Stomach (tissue), 9 donors: ENCODE results near the gene SLIT1. TPM values are rescaled to one million over a fixed set of nuclear protein-coding genes. Genes with fewer than 3 reads are reported as not detected.

Source experiments
- DNase-seq, 2 donors: peaks; one replicate each; pipeline versions ENCODE4 v3.0.0 to v3.0.0-alpha.2; 2013 to 2019
- H3K27ac ChIP-seq, 5 donors: fragments of 200-600 bp in 4 of 5; sonication (generic) in 4 of 5; one replicate each; pipeline ENCODE4 v1.5.1; 2013 to 2019; ENCODE audit warnings: mild to moderate bottlenecking in 1 of 5, moderate library complexity in 1 of 5
- H3K27me3 ChIP-seq, 3 donors: fragments of 200-600 bp; sonication (generic); one replicate each; pipeline ENCODE4 v1.5.1; 2017 to 2019; ENCODE audit warnings: mixed run types in 1 of 3
- H3K36me3 ChIP-seq, 4 donors: fragments of 200-600 bp; sonication (generic); 1 replicate in 3 of 4; 2 replicates in 1 of 4; pipeline ENCODE4 v1.5.1; 2016 to 2019
- H3K4me1 ChIP-seq, 4 donors: fragments of 200-600 bp; sonication (generic); one replicate each; pipeline ENCODE4 v1.5.1; 2016 to 2019
- H3K4me3 ChIP-seq, 4 donors: fragments of 200-600 bp; sonication (generic) in 3 of 4; one replicate each; pipeline ENCODE4 v1.5.1; 2016 to 2019; ENCODE audit warnings: mild to moderate bottlenecking in 1 of 4
- H3K9me3 ChIP-seq, 4 donors: fragments of 200-600 bp; sonication (generic); one replicate each; pipeline ENCODE4 v1.5.1; 2016 to 2019
- CTCF ChIP-seq, 7 experiments: fragments of 450-650 bp in 4 of 7; fragments of 200-600 bp in 3 of 7; sonication (generic) in 3 of 7; IDR thresholded peaks; one replicate each; pipeline ENCODE4 v1.5.1; 2016 to 2019; ENCODE audit warnings: antibody characterized with exemption in 7 of 7, control low read depth in 2 of 7, mild to moderate bottlenecking in 1 of 7
- EP300 ChIP-seq: sonication (generic); formaldehyde crosslinking; IDR thresholded peaks from one replicate; pipeline ENCODE4 v1.6.1; 2017; ENCODE audit warnings: antibody characterized with exemption
- POLR2A ChIP-seq, 4 donors: fragments of 450-650 bp; IDR thresholded peaks; one replicate each; pipeline ENCODE4 v1.6.1; 2016; ENCODE audit warnings: antibody characterized with exemption in 4 of 4, control low read depth in 2 of 4, mild to moderate bottlenecking in 1 of 4, moderate library complexity in 1 of 4
- POLR2AphosphoS5 ChIP-seq, 3 donors: sonication (generic); formaldehyde crosslinking; IDR thresholded peaks; one replicate each; pipeline ENCODE4 v1.6.1; 2016; ENCODE audit warnings: antibody characterized with exemption in 3 of 3
- WGBS, 5 donors: extraction: QIAGEN DNeasy Blood & Tissue Kit in 3 of 5; methylation state at CpG; one replicate each; pipeline versions ENCODE4 v1.1.5 to v1.1.7; 2013 to 2018; 5-methylcytosine and 5-hydroxymethylcytosine counted together
- intact Hi-C: fragments of 100-400 bp; cut with DNase I; formaldehyde crosslinking; loops from one replicate; pipeline ENCODE4 v1.15.1; 2023; ENCODE audit warnings: low total_unique reads
- polyA plus RNA-seq, 3 donors: library from polyadenylated mRNA; stranded (reverse); fragments of 200-250 nt; gene quantifications; one replicate each; pipeline ENCODE4 v1.2.3, GENCODE V29; 2013
- total RNA-seq, 5 donors: library from RNA; depleted of rRNA; stranded (reverse); fragments of >200 nt; gene quantifications; one replicate each; pipeline versions ENCODE4 v1.1.0 to v1.2.3, GENCODE V29; 2014 to 2016
- donor health status: healthy with polysubstance abuse.
- donor health status: Bipolar disorder and iron deficiency.
- donor health status: healthy.

SLIT1 gene
- total and polyA plus RNA-seq, 8 donors = under 0.01 to 6.1 (median 0.44) TPM

GRCh38 chr10:97176226-97176625 lies 9.5 kb downstream of the SLIT1 start:
- Histone ChIP-seq H3K27me3 (peaks cover 0 to 80% (median 24%) of the 10 kb centered on the region in 3 donors), H3K4me1 (peaks cover 0 to 7% (median 3%) of the 10 kb centered on the region in 4 donors), H3K36me3 (no peaks in the 10 kb centered on the region), H3K27ac (no peak overlapping the region), H3K4me3 (no peak overlapping the region), H3K9me3 (no peaks in the 10 kb centered on the region)
- DNase-seq = no peak
- TF ChIP-seq POLR2A (IDR thresholded peaks at IDR 0.05) (no peak), POLR2AphosphoS5 (IDR thresholded peaks at IDR 0.05) (no peak), CTCF (IDR thresholded peaks at IDR 0.05) (no peak), EP300 (no peak)
- 71 to 80% (median 76%) methylated on average over 5 of the region's 5 CpGs for WGBS, 5 donors
- intact Hi-C loops = no loop called here

- Histone ChIP-seq H3K4me3 (no peak overlapping the region), H3K9me3 (no peaks in the 10 kb centered on the region), H3K36me3 (no peaks in the 10 kb centered on the region), H3K27ac (no peak overlapping the region), H3K4me1 (peaks cover 0 to 10% (median 3%) of the 10 kb centered on the region in 4 donors), H3K27me3 (peaks cover 0 to 73% (median 24%) of the 10 kb centered on the region in 3 donors)
- intact Hi-C loops = no loop called here
- DNase-seq = no peak
- no peak for TF ChIP-seq POLR2A (IDR thresholded peaks at IDR 0.05)
- no peak for TF ChIP-seq CTCF (IDR thresholded peaks at IDR 0.05)
- TF ChIP-seq POLR2AphosphoS5 (IDR thresholded peaks at IDR 0.05) = no peak
- TF ChIP-seq EP300 = no peak
- 87 to 99% (median 93%) methylated on average over 4 of the region's 4 CpGs for WGBS, 5 donors
These were observed 10.2 kb downstream of the SLIT1 start for GRCh38 chr10:97175586-97175985.

GRCh38 chr10:97174941-97175340 lies 10.8 kb downstream of the SLIT1 start:
- Histone ChIP-seq H3K27me3 (peaks cover 0 to 67% (median 21%) of the 10 kb centered on the region in 3 donors), H3K27ac (no peak overlapping the region), H3K4me3 (no peak overlapping the region), H3K36me3 (no peaks in the 10 kb centered on the region), H3K9me3 (no peaks in the 10 kb centered on the region), H3K4me1 (peaks cover 0 to 14% (median 3%) of the 10 kb centered on the region in 4 donors)
- DNase-seq = no peak
- TF ChIP-seq CTCF (IDR thresholded peaks at IDR 0.05) (no peak), POLR2AphosphoS5 (IDR thresholded peaks at IDR 0.05) (no peak), EP300 (no peak), POLR2A (IDR thresholded peaks at IDR 0.05) (no peak)
- intact Hi-C loops = no loop called here

GRCh38 chr10:97174276-97174775 lies 11.4 kb downstream of the SLIT1 start:
- TF ChIP-seq POLR2AphosphoS5 (IDR thresholded peaks at IDR 0.05) = no peak
- TF ChIP-seq CTCF (IDR thresholded peaks at IDR 0.05) = no peak
- TF ChIP-seq EP300 = no peak
- TF ChIP-seq POLR2A (IDR thresholded peaks at IDR 0.05) = no peak
- H3K4me1 ChIP-seq = peaks cover 0 to 8% (median 0%) of the 10 kb centered on the region in 4 donors
- intact Hi-C loops = no loop called here

More at GRCh38 chr10:97174276-97174775, 11.4 kb downstream of the SLIT1 start:
- DNase-seq = no peak
- H3K4me3 ChIP-seq = no peak overlapping the region
- no peaks in the 10 kb centered on the region for H3K36me3 ChIP-seq
- 88 to 97% (median 96%) methylated on average over 5 of the region's 5 CpGs for WGBS, 5 donors
- peaks cover 0 to 61% (median 15%) of the 10 kb centered on the region in 3 donors for H3K27me3 ChIP-seq
- H3K27ac ChIP-seq = no peak overlapping the region
- H3K9me3 ChIP-seq = no peaks in the 10 kb centered on the region
